Hepatocyte (in vitro differentiated cells): Measurements from ENCODE around the gene ARL13B.

Experiments
- CTCF ChIP-seq: fragments of 200-600 bp; sonication (generic); IDR thresholded peaks from 2 replicates; pipeline ENCODE4 v1.5.1; 2016; ENCODE audit warnings: antibody characterized with exemption, mild to moderate bottlenecking; ENCODE audit not compliant: poor library complexity
- EZH2 ChIP-seq: fragments of 200-600 bp; sonication (generic); IDR thresholded peaks from 2 replicates; pipeline ENCODE4 v1.6.1; 2016; ENCODE audit warnings: antibody characterized with exemption, mild to moderate bottlenecking, borderline replicate concordance

- TF ChIP-seq CTCF: no peak
- TF ChIP-seq EZH2: no peak
These were observed 70.6 kb downstream of the ARL13B start for GRCh38 chr3:94050546-94050945.
